ENCODE measurements around the gene UBE2G2.

- TF ChIP-seq CTCF (IDR thresholded peaks at IDR 0.05; ENCODE audit: poor library complexity), result no peak
- TF ChIP-seq EZH2phosphoT487 (IDR thresholded peaks at IDR 0.05; ENCODE audit: low read depth, severe bottlenecking, unreplicated experiment), result no peak
Observed at GRCh38 chr21:44838951-44839350, 37.3 kb upstream of the UBE2G2 start.
